NCI-H2227 (cell line): ENCODE data around the gene SH2D6.
"Not testable (repeated sequence)": the region's sequence is repeated elsewhere in the genome, so short reads cannot be mapped to it uniquely, and the experiment has no call there.

Experiments
- DNase-seq: peaks from one replicate; lab custom pipeline; 2025; ENCODE audit not compliant: unreplicated experiment; lab: John Stamatoyannopoulos, UW

The SH2D6 gene

DNA sequence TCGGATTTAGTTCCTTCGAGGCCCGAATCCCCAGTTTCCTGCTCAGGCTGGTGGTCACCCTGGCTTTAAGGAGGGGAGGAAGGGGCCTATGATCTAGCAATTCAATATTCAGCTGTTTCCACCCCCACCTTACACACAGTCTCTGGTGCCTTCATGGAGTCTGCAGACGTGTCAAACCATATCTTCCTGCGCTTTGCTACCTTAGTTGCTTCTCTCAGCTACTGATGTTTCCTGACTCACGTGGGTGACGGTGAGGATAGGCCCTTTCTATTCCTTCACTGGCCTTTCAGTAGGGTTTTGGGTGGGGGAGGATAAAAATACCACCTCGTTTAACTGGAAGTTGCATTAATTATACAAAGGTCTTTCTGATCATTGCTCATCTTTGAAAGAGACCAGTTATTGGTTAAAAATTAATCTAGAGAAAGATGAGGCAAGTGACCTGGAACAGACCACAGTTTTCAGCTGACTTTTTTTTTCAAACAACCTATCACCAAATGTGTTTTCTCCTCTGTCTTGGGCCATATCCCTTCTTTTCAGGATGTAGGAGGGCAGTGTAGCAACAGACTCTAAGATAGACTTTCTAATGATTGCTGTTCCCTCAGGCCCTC, 49.7 kb downstream of the SH2D6 start:
- DNase-seq = no peak

DNA sequence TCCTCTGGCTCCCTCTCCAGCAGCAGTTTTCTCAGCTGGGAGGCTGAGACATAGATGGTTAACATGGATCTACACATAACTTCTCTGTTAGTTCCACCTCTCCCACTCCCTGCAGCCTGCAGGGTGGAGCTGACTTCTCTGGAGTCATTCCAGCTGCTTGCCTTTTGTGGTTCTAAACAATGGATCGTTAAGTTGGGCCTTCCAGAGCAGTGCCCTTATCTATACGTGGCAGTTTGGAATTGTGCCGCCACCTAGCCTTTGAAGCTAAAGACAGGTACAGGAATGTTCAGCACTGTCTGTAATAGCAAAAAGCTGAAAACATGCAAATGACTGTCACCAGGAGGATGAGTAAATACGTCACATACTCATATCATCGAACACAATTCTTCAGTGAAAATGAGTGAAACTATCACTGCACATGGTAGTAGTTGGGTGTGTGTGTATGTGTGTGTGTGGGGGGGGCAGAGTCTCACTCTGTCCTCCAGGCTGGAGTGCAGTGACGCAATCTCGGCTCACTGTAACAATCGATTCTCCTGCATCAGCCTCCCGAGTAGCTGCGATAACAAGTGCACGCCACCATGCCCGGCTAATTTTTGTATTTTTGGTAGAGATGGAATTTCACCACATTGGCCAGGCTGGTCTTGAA, 50.3 kb downstream of the SH2D6 start:
- DNase-seq = no peak

DNA sequence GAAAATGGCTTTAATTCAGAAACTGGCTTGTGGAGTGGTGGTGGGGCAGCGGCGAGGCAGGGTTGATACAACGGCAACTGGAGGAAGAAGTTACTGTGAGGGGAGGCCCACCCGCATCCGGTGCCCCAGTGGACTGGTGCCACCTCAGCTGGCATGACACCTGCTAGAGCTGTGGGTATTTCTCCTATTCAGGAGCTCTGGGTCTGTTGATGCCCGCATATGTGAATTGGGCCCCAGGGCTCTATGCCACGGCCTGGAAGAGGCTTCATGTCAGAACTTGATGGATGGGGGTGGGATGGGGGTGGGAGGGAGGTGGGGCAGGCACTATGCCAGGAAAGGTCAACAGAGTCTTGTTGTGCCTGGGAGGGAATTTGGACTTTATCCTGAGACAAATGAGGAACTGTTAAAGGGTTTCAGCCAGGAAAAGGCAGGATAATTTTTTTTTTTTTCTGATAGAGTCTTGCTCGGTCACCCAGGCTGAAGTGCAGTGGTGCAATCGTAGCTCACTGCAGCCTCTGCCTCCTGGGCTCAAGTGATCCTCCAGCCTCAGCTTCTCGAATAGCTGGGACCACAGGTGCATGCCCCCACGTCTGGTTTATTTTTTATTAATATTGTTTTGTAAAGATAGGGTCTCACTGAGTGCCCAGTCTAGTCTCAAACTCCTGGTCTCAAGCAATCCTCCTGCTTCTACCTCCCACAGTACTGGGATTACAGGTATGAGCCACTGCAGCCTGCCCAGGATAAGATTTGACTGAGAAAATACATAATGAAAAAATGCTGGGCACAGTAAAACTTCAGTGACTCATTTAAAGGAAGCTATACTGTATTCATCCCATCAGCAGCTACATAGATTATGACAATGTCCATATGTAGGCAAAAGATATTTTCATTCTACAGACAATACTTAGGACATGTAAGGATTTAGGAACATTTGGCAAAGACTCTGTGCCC, 52.6 kb downstream of the SH2D6 start:
- no peak for DNase-seq

DNA sequence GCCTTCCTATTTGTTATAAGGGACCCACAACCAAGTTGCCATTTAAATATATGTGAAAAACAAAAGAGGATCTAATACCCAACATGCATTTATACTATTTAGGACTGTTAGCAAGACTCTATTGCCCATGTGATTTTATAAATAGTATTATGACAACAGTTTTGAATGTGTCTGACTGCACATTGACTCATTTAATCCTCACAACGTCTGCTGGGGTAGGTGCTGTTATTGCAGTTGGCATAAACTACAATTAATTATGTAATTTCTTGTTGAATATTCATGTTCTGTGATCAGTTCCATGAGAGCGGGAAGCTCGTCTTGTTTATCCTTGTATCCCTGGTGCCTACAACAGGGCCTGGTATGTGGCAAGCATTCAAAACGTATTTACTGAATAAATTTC, 53.7 kb downstream of the SH2D6 start:
- no peak for DNase-seq

GRCh38 chr2:85475799-85476490, 57.4 kb downstream of the SH2D6 start:
- no peak for DNase-seq

DNA sequence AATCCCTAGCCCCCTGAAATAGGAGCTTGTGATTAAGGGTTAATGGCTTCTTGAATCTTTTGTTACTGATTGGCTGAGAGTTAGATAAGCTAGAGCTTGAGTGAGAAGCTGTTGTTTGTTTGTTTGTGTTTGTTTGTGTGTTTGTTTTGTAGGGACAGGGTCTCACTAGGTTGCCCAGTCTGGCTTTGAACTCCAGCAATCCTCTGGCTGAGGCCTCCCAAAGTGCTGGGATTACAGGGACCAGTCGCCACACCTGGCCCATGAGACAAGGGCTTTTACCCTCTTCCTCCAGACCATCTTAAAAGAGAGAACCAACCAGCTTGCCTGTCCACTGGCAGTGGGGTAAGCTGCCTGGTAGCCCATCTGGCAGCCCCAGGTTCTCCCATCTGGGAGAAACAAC, 58.1 kb downstream of the SH2D6 start:
- no peak for DNase-seq

- no peak for DNase-seq
These were observed 59.4 kb downstream of the SH2D6 start for GRCh38 chr2:85477884-85478283.

DNA sequence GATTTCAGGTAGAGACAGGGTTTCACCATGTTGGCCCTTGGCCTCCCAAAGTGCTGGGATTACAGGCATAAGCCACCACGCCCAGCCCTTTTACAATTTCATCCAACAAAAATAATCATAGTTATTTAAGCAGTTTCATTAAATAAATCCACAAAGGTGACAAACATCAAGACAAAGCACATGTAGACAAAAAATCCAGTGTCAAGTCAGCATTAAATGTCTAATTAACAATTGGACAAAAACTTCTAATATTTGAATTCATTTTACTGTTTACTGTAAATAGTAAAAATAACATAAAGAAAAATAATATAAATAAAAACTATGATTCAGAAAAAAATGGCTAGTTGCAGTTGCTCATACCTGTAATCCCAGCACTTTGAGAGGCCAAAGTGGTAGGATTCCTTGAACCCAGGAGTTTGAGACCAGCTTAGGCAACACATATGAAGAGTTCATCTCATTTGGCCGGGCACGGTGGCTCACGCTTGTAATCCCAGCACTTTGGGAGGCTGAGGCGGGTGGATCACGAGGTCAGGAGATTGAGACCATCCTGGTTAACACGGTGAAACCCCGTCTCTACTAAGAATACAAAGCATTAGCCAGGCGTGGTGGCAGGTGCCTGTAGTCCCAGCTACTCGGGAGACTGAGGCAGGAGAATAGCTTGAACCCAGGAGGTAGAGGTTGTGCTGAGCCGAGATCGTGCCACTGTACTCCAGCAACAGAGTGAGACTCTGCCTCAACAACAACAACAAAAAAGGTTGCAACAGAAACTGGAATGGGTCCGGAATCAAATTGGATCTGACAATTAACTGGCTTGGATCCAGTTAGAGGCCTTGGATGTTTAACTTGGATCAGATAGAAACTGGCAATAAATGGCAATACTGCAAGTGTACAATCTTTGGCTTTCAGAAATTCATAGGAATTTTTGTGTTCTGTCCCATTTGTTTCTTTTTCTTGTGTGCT, 63.6 kb downstream of the SH2D6 start:
- no peak for DNase-seq

DNA sequence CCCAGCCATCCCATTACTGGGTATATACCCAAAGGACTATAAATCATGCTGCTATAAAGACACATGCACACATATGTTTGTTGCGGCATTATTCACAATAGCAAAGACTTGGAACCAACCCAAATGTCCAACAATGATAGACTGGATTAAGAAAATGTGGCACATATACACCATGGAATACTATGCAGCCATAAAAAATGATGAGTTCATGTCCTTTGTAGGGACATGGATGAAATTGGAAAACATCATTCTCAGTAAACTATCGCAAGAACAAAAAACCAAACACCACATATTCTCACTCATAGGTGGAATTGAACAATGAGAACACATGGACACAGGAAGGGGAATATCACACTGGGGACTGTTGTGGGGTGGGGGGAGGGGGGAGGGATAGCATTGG, 66.1 kb downstream of the SH2D6 start:
- not testable (repeated sequence) for DNase-seq

- DNase-seq = no peak
These were observed 67.3 kb downstream of the SH2D6 start for GRCh38 chr2:85485815-85486214.
